ENCODE data around the gene CADM2. TPM values are rescaled to one million over a fixed set of nuclear protein-coding genes. Genes with fewer than 3 reads are reported as not detected.

Gene CADM2
- total and polyA plus RNA-seq, 12 donors, result 0.10 to 12.6 (median 2.2) TPM

DNA sequence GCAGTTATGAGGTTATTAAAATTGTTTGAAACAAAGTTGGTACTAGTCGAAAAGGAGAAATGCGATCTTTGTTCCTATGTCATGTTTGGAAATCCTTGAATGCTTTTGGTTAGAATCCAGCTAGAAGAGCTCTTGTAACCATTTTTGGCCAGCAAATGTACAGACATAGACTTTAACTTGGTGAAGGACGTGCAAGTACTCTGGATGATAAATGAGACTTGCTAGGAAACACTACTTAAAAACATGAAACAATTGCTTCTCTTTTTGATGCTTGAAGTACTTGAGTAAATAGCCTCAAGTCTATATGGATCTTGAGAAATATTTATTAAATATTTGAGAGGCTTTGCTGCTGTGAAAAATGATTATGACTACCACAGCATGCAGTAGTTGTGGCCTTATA is 95.8 kb downstream of the CADM2 start:
- WGBS, 4 donors, result 55 to 73% (median 67%) methylated on average over 3 of the region's 3 CpGs
- Histone ChIP-seq H3K27ac (no peak overlapping the region), H3K4me1 (replicated peaks in 1 of 2) (no peaks in the 10 kb centered on the region), H3K4me3 (no peak overlapping the region), H3K9me3 (replicated peaks in 1 of 3) (no peaks in the 10 kb centered on the region), H3K27me3 (no peaks in the 10 kb centered on the region), H3K36me3 (replicated peaks in 1 of 2) (no peaks in the 10 kb centered on the region)
- DNase-seq, result no peak
- TF ChIP-seq POLR2A (IDR thresholded peaks at IDR 0.05), result no peak
- TF ChIP-seq CTCF (IDR thresholded peaks at IDR 0.05), result no peak
- intact Hi-C loops (cut with DNase I), result no loop called here

- Histone ChIP-seq H3K9me3 (replicated peaks in 1 of 3) (no peaks in the 10 kb centered on the region), H3K27me3 (no peaks in the 10 kb centered on the region), H3K4me3 (no peak overlapping the region), H3K36me3 (replicated peaks in 1 of 2) (no peaks in the 10 kb centered on the region), H3K27ac (no peak overlapping the region), H3K4me1 (replicated peaks in 1 of 2) (no peaks in the 10 kb centered on the region)
- WGBS, 4 donors, result 86 to 97% (median 89%) methylated on average over 1 of the region's 1 CpG
- no peak for DNase-seq
- intact Hi-C loops (cut with DNase I), result no loop called here
- TF ChIP-seq CTCF (IDR thresholded peaks at IDR 0.05) (no peak), POLR2A (IDR thresholded peaks at IDR 0.05) (no peak)
These were observed 110.1 kb downstream of the CADM2 start for GRCh38 chr3:85068911-85069310.

DNA sequence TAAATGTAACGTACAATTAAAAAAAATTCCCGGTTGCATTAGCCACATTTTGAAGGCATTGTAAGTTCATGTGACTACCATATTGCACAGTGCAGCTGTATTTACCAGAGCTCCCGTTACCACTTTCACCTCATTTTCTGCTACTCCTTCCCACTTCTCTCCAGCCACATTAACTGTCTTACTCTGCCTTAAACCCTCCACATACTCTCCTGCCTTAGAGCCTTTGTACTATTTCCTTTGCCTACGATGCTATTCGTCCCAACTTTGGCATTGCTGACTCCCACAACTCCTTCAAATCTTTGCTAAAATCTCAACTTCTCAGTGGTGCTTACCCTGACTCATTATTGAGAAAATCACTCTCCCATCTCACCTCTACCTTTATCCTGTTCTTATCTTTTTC is 115.2 kb downstream of the CADM2 start:
- TF ChIP-seq CTCF (IDR thresholded peaks at IDR 0.05) (no peak), POLR2A (IDR thresholded peaks at IDR 0.05) (no peak)
- WGBS, 4 donors, result 73 to 81% (median 79%) methylated on average over 5 of the region's 5 CpGs
- no peaks in the 10 kb centered on the region for H3K36me3 ChIP-seq (replicated peaks in 1 of 2)
- H3K4me3 ChIP-seq, result no peak overlapping the region
- no peak for DNase-seq
- no peak overlapping the region for H3K27ac ChIP-seq
- intact Hi-C loops (cut with DNase I), result no loop called here
- no peaks in the 10 kb centered on the region for H3K27me3 ChIP-seq
- no peaks in the 10 kb centered on the region for H3K9me3 ChIP-seq (replicated peaks in 1 of 3)
- no peaks in the 10 kb centered on the region for H3K4me1 ChIP-seq (replicated peaks in 1 of 2)

DNA sequence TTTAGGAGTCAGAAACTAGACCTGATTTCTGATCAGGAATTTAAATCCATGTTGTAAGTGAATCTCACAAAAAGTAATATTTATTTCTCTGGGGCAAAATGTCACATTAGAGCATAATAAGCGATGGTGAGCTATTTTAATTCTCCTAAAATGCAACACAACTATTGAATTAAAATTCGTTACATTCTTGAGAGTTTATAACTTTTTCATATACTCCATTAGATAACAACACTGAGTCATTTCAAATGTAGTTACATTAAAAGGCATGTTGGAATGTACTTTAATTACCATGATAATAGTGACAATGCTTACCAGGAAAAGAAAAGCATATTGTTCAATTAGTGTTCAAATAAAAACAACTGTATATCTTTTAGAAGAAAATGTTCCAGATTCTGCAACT is 116.9 kb downstream of the CADM2 start:
- H3K4me3 ChIP-seq, result no peak overlapping the region
- intact Hi-C loops (cut with DNase I), result no loop called here
- no peak overlapping the region for H3K27ac ChIP-seq
- H3K27me3 ChIP-seq, result no peaks in the 10 kb centered on the region
- 68 to 79% (median 76%) methylated on average over 2 of the region's 2 CpGs for WGBS, 4 donors
- no peaks in the 10 kb centered on the region for H3K36me3 ChIP-seq (replicated peaks in 1 of 2)
- H3K9me3 ChIP-seq (replicated peaks in 1 of 3), result no peaks in the 10 kb centered on the region
- no peaks in the 10 kb centered on the region for H3K4me1 ChIP-seq (replicated peaks in 1 of 2)
- TF ChIP-seq CTCF (IDR thresholded peaks at IDR 0.05), result no peak
- TF ChIP-seq POLR2A (IDR thresholded peaks at IDR 0.05), result no peak
- no peak for DNase-seq

Data from adrenal gland (tissue), 12 donors.